DND-41 (cell line): ENCODE results near the gene LARP1.

ENCODE experiments used
- ATAC-seq: fragments of 200-7000 bp; cut with Tn5 transposase; 3 replicates; pipeline ENCODE4 v1.9.1; 2021; ENCODE audit warnings: low read depth; ENCODE audit not compliant: insufficient read depth
- DNase-seq: peaks from one replicate; pipeline ENCODE4 v3.0.0-alpha.2; 2020
- H2AFZ ChIP-seq: 2 replicates; pipeline ENCODE4 v1.6.0; 2012; ENCODE audit warnings: low read depth, low read length
- H3K27ac ChIP-seq: 2 replicates; pipeline ENCODE4 v1.5.1; 2012; ENCODE audit warnings: low read length, inconsistent platforms
- H3K27me3 ChIP-seq: fragments of 200-600 bp; sonication (generic); 2 replicates; pipeline ENCODE4 v1.6.0; 2012; ENCODE audit warnings: low read length, mild to moderate bottlenecking, inconsistent platforms; ENCODE audit not compliant: insufficient read depth, poor library complexity
- H3K36me3 ChIP-seq: 2 replicates; pipeline ENCODE4 v1.5.1; 2012; ENCODE audit warnings: low read length, inconsistent platforms; ENCODE audit not compliant: insufficient read depth
- H3K4me1 ChIP-seq: 2 replicates; pipeline ENCODE4 v1.5.1; 2012; ENCODE audit warnings: mild to moderate bottlenecking, low read length; ENCODE audit not compliant: insufficient read depth
- H3K4me2 ChIP-seq: 2 replicates; pipeline ENCODE4 v1.6.0; 2012; ENCODE audit warnings: mild to moderate bottlenecking, moderate library complexity, low read length, inconsistent platforms; ENCODE audit not compliant: insufficient read depth
- H3K4me3 ChIP-seq, 2 experiments: fragments of 200-600 bp in 1 of 2; shearing (Covaris generic) in 1 of 2; 2 replicates each; pipeline ENCODE4 v1.5.1; 2012 to 2016; ENCODE audit warnings: inconsistent platforms in 2 of 2, low read length in 2 of 2, mild to moderate bottlenecking in 2 of 2, low read depth in 1 of 2, moderate library complexity in 1 of 2
- H3K79me2 ChIP-seq: 2 replicates; pipeline ENCODE4 v1.6.0; 2012; ENCODE audit warnings: low read length, inconsistent platforms; ENCODE audit not compliant: insufficient read depth
- H3K9ac ChIP-seq: 2 replicates; pipeline ENCODE4 v1.6.0; 2012; ENCODE audit warnings: low read depth, mild to moderate bottlenecking, inconsistent platforms, low read length, moderate library complexity
- H3K9me3 ChIP-seq: 2 replicates; pipeline ENCODE4 v1.5.1; 2012; ENCODE audit warnings: low read length, moderate library complexity, mild to moderate bottlenecking, inconsistent platforms; ENCODE audit not compliant: insufficient read depth, severe bottlenecking
- H4K20me1 ChIP-seq: 2 replicates; pipeline ENCODE4 v1.6.0; 2012; ENCODE audit warnings: low read length; ENCODE audit not compliant: insufficient read depth
- EZH2 ChIP-seq: IDR thresholded peaks from 3 replicates; pipeline ENCODE4 v1.6.1; 2012; ENCODE audit warnings: borderline replicate concordance, low read depth, mild to moderate bottlenecking, moderate library complexity, low read length, inconsistent platforms; ENCODE audit not compliant: severe bottlenecking
- TF ChIP-seq, protein P1 (sequence below): IDR thresholded peaks from 2 replicates; pipeline ENCODE4 v1.5.1; 2012; ENCODE audit warnings: borderline replicate concordance, low read length, moderate library complexity, mild to moderate bottlenecking; ENCODE audit not compliant: poor library complexity, severe bottlenecking; ENCODE audit errors: extremely low read depth

LARP1 gene

DNA sequence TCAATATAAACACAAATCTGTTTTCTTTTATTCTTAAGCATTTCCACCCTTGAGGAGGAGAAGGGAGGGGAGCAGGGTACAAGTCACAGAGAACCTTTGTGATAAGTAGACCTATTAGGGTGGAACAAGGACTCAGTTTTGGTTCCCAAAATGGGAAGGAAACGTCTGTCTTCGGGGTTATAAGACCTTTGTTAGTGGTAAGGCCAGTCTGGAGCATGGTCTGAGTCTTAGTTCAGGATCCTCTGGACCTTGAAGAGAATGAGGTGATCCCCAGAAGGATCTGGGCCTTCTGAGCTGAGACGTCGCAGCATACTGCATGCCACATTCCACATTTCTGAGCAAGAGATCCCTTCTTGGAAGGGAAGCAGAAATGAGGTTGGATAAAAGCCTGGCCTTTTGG, 58.0 kb downstream of the LARP1 start:
- TF ChIP-seq EZH2: no peak
- TF ChIP-seq, protein P1, sequence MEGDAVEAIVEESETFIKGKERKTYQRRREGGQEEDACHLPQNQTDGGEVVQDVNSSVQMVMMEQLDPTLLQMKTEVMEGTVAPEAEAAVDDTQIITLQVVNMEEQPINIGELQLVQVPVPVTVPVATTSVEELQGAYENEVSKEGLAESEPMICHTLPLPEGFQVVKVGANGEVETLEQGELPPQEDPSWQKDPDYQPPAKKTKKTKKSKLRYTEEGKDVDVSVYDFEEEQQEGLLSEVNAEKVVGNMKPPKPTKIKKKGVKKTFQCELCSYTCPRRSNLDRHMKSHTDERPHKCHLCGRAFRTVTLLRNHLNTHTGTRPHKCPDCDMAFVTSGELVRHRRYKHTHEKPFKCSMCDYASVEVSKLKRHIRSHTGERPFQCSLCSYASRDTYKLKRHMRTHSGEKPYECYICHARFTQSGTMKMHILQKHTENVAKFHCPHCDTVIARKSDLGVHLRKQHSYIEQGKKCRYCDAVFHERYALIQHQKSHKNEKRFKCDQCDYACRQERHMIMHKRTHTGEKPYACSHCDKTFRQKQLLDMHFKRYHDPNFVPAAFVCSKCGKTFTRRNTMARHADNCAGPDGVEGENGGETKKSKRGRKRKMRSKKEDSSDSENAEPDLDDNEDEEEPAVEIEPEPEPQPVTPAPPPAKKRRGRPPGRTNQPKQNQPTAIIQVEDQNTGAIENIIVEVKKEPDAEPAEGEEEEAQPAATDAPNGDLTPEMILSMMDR: no peak
- H4K20me1 ChIP-seq: peaks cover 46% of the 10 kb centered on the region
- H2AFZ ChIP-seq: no peak overlapping the region
- H3K27ac ChIP-seq: no peak overlapping the region
- ATAC-seq: no peak
- no peak overlapping the region for H3K4me3 ChIP-seq
- H3K9ac ChIP-seq: no peak overlapping the region
- H3K4me1 ChIP-seq: no peaks in the 10 kb centered on the region
- no peak overlapping the region for H3K4me2 ChIP-seq
- peaks cover 14% of the 10 kb centered on the region for H3K79me2 ChIP-seq
- no peak for DNase-seq
- no peaks in the 10 kb centered on the region for H3K27me3 ChIP-seq
- H3K36me3 ChIP-seq: peaks cover 96% of the 10 kb centered on the region
- H3K9me3 ChIP-seq: no peaks in the 10 kb centered on the region

DNA sequence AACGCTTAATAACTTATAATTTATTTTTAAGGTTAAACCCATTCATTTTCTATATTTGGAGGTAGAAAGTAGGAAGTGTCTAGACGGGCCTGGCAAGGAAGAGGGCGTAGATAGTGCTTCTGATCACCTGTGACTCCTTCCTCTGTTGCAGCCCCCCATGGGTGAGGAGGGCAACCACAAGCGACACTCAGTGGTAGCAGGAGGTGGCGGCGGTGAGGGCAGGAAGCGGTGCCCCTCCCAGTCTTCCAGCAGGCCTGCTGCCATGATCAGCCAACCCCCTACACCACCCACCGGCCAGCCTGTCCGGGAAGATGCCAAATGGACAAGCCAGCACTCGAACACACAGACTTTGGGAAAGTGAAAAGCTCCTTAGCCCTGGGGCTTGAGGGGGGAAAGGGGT, 58.6 kb downstream of the LARP1 start:
- Histone ChIP-seq H3K79me2 (peaks cover 8% of the 10 kb centered on the region), H4K20me1 (peaks cover 42% of the 10 kb centered on the region), H3K9ac (no peak overlapping the region), H3K4me2 (no peak overlapping the region), H3K9me3 (no peaks in the 10 kb centered on the region), H3K4me3 (no peak overlapping the region), H3K27ac (no peak overlapping the region), H3K27me3 (no peaks in the 10 kb centered on the region), H3K36me3 (peaks cover 96% of the 10 kb centered on the region), H2AFZ (no peak overlapping the region), H3K4me1 (no peaks in the 10 kb centered on the region)
- ATAC-seq (peak; percentile 53; the same call in 2 of the 3 replicates), DNase-seq (peak; percentile 33)
- TF ChIP-seq, protein P1: no peak
- no peak for TF ChIP-seq EZH2

DNA sequence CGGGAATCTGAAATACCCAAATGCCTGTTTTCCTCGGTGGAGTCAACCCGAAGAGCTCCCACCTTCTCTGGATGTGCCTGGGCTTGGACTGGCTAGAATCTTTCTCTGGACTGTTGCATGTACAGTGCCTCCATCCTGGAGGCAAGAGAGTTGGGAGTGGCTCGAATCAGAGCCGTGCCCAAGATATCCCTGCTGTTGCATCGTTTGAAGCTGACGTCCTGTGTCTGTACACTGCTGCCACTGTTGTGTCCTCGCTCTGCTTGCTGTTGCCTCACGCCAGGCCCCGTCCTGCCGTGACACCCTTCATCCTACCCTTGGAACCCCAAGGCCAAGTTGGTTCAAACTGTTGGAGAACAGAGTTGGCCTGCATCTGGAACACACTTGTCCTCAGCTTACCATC, 59.8 kb downstream of the LARP1 start:
- DNase-seq (no peak), ATAC-seq (no peak)
- TF ChIP-seq, protein P1: no peak
- no peak for TF ChIP-seq EZH2
- H4K20me1 ChIP-seq: peaks cover 43% of the 10 kb centered on the region
- H3K4me1 ChIP-seq: no peaks in the 10 kb centered on the region
- peaks cover 8% of the 10 kb centered on the region for H3K79me2 ChIP-seq
- no peak overlapping the region for H3K4me2 ChIP-seq
- H3K9me3 ChIP-seq: no peaks in the 10 kb centered on the region
- no peaks in the 10 kb centered on the region for H3K27me3 ChIP-seq
- H3K4me3 ChIP-seq: no peak overlapping the region
- H2AFZ ChIP-seq: no peak overlapping the region
- H3K36me3 ChIP-seq: peaks cover 97% of the 10 kb centered on the region
- no peak overlapping the region for H3K9ac ChIP-seq
- H3K27ac ChIP-seq: peak overlapping the region; percentile 19; the same call in 1 of the 2 replicates

DNA sequence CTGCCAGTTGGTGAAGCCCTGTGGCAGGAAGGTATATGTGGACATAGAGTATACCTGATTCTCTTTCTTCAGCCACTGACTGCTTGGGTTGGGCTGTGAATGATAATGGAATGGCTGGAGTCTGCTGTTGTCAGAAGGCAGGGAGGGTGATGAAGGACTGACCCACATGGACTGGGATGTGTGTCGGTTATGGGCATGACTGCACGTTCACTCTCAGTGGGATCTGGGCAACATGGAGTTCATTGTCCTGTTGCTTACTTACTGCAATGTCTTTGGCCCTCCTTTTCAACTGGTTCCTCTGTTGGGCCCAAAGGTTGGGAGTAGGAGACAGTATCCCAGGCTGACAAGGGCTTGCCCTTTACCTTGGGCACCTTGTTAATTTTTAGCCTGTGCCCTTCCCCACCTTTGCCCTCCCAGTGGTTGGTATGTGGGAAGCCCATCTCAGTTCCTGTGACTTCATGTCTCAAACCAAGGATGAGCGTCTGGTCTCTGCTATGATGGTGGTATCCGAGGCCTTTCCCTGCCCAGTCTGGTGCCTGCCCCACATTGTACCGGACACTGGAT, 60.6 kb downstream of the LARP1 start:
- Histone ChIP-seq H3K79me2 (peaks cover 8% of the 10 kb centered on the region), H3K9me3 (no peaks in the 10 kb centered on the region), H4K20me1 (peaks cover 48% of the 10 kb centered on the region), H3K4me3 (no peak overlapping the region), H3K4me2 (no peak overlapping the region), H3K4me1 (no peaks in the 10 kb centered on the region), H3K36me3 (peaks cover 97% of the 10 kb centered on the region), H2AFZ (no peak overlapping the region), H3K9ac (no peak overlapping the region), H3K27me3 (no peaks in the 10 kb centered on the region), H3K27ac (no peak overlapping the region)
- DNase-seq (no peak), ATAC-seq (no peak)
- TF ChIP-seq, protein P1: no peak
- TF ChIP-seq EZH2: no peak
